Islet precursor cell (in vitro differentiated cells): Measurements from ENCODE around the gene SHROOM3.
A peak's percentile ranks its signal among the peaks of the same experiment; 100 is the strongest.
"Not testable (repeated sequence)": the region's sequence is repeated elsewhere in the genome, so short reads cannot be mapped to it uniquely, and the experiment has no call there.

Experiments
- DNase-seq: peaks from one replicate; pipeline ENCODE4 v3.0.0-alpha.2; 2018

Gene SHROOM3

GRCh38 chr4:76703676-76704075 is 268.6 kb downstream of the SHROOM3 start:
- no peak for DNase-seq

- DNase-seq = peak; percentile 73
These were observed 269.3 kb downstream of the SHROOM3 start for GRCh38 chr4:76704133-76704881.

DNA sequence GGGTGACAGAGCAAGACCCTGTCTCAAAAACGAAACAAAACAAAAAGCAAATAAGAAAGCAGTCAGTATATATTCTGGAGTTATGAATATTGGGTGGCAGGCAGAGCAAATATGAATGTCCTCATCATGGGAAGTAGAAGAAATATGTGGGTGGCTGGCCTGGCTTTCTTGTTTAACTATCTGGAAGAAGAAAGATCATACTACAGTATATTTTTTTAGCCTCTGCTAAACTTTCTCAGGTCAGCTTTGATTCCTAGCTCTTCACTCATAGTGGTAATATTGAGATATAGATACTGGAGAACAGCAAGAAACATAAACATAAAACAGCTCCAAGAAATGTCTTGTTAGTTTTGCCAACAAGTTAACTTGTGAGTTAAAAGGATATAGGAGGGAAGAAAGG is 270.4 kb downstream of the SHROOM3 start:
- no peak for DNase-seq

DNA sequence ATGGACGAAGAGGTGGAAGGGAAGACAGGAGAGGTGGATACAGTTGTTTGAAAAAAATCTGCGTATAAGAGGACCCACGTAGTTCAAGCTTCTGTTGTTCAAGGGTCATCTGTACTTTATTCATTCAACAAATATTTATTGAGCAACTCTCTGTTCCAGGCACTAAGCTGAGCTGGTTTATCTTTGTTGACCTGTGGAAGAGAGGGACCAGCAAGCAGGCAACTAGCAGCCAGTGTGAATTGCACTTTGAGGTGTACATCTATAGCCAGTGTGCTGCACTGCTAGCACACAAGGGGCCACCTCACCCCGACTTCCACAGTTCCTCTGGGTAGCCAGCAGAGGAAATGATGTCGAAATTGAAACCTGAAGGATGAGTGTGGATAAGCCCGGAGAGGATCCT is 271.6 kb downstream of the SHROOM3 start:
- DNase-seq = no peak

- DNase-seq = no peak
These were observed 274.1 kb downstream of the SHROOM3 start for GRCh38 chr4:76708971-76709771.

GRCh38 chr4:76709772-76710090 is 274.7 kb downstream of the SHROOM3 start:
- DNase-seq = no peak

DNA sequence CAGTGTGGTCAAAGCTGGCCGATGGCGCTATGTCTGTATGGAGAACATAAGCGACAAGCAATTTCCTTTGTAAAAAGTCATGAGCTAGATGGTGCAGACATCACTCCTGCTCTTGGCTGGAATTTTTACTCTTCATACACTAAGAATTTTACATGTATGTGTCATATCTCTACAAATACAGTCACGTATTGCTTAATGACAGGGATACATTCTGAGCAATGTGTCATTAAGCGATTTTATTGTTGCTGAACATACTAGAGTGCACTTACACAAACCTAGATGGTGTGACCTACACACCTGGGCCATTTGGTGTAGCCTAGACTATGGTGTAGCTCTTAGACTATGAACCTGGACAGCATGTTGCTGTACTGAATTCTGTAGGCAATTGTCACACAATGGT is 277.5 kb downstream of the SHROOM3 start:
- no peak for DNase-seq

DNA sequence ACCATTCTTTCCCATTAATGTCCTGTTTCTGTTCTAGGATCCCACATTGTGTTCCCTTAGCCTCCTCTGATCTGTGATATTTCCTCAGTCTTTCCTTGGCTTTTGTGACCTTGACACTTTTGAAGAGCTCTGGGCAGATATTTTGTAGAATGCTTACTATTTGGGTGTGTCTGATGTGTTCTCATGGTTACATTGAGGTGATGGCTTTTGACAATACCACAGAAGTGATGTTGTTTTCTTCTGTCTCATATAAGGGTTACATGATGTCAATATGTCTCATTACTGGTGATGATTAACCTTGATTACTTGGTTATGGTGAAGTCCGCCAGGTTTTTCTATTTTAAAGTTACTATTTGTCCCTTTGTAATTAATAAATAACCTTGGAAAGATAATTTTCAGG is 279.2 kb downstream of the SHROOM3 start:
- DNase-seq = no peak

GRCh38 chr4:76716020-76716419 is 281.0 kb downstream of the SHROOM3 start:
- DNase-seq = no peak

- DNase-seq = no peak
These were observed 281.6 kb downstream of the SHROOM3 start for GRCh38 chr4:76716658-76717057.

- no peak for DNase-seq
These were observed 282.4 kb downstream of the SHROOM3 start for GRCh38 chr4:76717431-76717830.

GRCh38 chr4:76718021-76718420 is 283.0 kb downstream of the SHROOM3 start:
- DNase-seq = no peak

GRCh38 chr4:76718831-76719230 is 283.8 kb downstream of the SHROOM3 start:
- DNase-seq = no peak

- no peak for DNase-seq
These were observed 285.1 kb downstream of the SHROOM3 start for GRCh38 chr4:76720121-76720520.

DNA sequence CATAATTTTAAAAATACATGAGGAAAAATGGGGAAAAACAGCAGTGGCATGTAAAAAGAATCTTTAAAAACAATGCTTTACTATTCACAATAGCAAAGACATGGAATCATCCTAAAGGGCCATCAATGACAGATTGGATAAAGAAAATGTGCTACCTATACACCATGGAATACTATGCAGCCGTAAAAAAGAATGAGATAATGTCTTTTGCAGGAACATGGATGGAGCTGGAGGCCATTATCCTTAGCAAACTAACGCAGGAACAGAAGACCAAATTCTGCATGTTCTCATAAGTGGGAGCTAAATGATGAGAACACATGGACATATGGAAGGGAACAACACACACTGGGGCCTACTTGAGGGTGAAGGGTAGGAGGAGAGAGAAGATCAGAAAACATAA is 287.1 kb downstream of the SHROOM3 start:
- not testable (repeated sequence) for DNase-seq

DNA sequence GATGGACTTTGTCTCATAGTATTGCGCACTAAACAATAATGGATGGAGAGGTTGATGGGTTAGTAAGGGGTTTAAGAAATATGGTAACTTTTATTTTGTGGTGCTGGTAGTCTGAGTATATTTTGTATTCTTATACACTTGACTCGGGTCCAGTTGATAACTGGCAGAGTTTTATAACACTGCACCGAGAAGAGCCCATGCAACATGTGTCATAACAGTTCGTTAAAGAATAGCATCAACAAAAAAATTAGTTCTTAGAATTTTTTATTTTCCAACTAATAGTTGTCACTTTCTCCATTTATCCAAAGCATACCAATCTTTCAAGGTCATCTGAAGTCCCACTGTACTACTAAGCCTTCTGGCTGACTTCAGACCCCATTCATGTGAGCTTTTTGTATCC is 287.8 kb downstream of the SHROOM3 start:
- no peak for DNase-seq

DNA sequence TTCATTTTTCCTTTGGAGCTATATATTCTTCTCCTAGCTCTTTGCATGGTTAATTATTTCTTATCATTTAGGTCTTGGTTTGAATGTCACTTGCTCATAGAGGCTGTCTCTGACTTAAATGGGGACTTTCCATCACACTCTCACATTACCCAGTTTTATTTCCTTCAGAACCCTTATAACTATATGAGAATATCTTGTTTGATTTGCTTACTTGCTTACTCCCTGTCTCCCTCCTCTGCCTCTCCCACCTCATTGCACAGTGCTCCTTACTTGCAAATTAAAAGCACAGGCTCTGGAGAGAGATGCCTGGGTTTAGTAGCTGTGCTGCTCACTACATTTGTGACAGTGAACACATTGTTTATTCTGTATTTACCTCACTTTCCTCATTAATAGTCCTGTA is 288.3 kb downstream of the SHROOM3 start:
- DNase-seq = no peak

DNA sequence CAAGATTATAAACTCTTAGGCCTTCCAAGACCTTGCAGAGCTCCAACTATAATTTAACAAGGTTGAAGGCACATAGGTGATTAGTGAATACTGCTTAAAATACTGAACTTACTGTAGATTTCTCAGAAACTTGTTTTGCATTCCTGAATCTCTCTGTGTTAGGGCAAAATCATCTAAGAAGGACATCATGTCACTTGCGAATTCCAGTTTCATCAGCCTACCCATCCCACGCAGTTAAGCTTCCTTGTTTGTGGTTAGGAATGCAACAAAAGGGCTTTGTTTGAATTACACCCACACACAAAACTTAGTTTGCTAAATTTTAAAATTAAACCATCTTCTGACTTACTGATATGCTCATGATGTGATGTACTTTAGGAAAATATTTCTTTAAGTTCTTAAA is 288.9 kb downstream of the SHROOM3 start:
- no peak for DNase-seq

GRCh38 chr4:76725039-76725438 is 290.0 kb downstream of the SHROOM3 start:
- DNase-seq = no peak

DNA sequence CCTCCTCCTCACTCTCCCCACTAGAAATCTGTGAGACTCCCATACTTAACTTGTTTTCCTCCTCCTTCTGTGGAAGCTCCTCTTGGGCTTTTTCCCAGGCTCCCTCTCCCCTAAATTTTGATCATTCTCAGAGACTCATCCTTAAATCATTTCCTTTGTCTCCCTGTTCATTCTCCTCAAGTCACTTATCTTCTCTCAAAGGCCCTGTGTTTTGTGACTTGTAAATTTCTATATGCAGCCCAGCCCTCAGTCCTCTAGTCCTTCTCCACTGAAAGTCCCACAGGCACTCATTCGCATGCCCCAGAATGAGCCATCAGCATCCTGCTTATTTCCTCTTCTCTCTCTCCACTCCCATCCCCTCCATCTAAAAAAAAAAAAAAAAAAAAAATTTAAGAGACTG is 291.1 kb downstream of the SHROOM3 start:
- DNase-seq = no peak

- DNase-seq = no peak
These were observed 291.6 kb downstream of the SHROOM3 start for GRCh38 chr4:76726631-76727030.

DNA sequence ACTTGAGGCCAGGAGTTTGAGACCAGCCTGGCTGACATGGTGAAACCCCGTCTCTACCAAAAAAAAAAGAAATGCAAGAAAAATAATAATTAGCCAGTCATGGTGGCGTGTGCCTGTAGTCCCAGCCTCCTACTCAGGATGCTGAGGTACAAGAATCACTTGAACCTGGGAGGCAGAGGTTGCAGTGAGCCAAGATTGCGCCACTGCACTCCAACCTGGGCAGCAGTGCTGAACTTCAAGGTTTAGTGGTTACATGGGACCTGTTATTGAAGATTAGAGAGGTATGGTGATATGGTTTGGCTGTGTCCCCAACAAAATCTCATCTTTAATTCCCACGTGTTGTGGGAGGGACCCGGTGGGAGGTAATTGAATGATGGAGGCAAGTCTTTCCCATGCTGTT is 292.9 kb downstream of the SHROOM3 start:
- DNase-seq = not testable (repeated sequence)

- DNase-seq = no peak
These were observed 294.4 kb downstream of the SHROOM3 start for GRCh38 chr4:76729460-76729859.

DNA sequence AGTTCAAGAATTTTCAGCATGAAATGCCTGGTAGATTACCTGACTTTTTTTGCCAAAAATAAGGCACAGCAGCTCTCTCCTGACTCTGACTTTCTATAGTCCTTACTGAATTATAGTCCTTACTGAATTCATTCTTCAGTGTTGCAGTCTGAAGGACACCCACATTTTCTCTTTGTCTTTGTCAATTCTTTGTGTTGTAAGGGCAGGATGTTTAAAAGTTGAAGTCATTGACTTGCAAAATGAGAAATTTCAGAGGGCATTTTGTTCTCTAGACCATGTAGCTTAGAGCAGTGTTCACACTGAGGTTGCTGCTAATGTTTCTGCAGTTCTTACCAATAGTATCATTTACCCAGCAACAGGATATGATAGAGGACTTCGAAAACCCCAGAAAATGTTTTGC is 295.0 kb downstream of the SHROOM3 start:
- DNase-seq = no peak

- no peak for DNase-seq
These were observed 297.2 kb downstream of the SHROOM3 start for GRCh38 chr4:76732246-76732645.
